Brain pericyte (primary cell): Measurements from ENCODE around the gene DNAJC3.
"Not testable (repeated sequence)": the region's sequence is repeated elsewhere in the genome, so short reads cannot be mapped to it uniquely, and the experiment has no call there.

ENCODE experiments used
- DNase-seq: peaks from one replicate; pipeline ENCODE4 v3.0.0-alpha.2; 2012; ENCODE audit warnings: low read depth, low spot score

Gene DNAJC3

GRCh38 chr13:95714142-95714832, 37.3 kb downstream of the DNAJC3 start:
- no peak for DNase-seq

GRCh38 chr13:95716231-95716630, 39.3 kb downstream of the DNAJC3 start:
- DNase-seq: no peak

GRCh38 chr13:95722241-95722640, 45.3 kb downstream of the DNAJC3 start:
- no peak for DNase-seq

GRCh38 chr13:95723438-95723837, 46.5 kb downstream of the DNAJC3 start:
- no peak for DNase-seq

- no peak for DNase-seq
These were observed 47.3 kb downstream of the DNAJC3 start for GRCh38 chr13:95724252-95724651.

- DNase-seq: no peak
These were observed 49.9 kb downstream of the DNAJC3 start for GRCh38 chr13:95726876-95727275.

- DNase-seq: no peak
These were observed 52.0 kb downstream of the DNAJC3 start for GRCh38 chr13:95728957-95729356.

GRCh38 chr13:95734124-95734523, 57.2 kb downstream of the DNAJC3 start:
- DNase-seq: no peak

GRCh38 chr13:95740071-95740978, 63.4 kb downstream of the DNAJC3 start:
- not testable (repeated sequence) for DNase-seq

- DNase-seq: no peak
These were observed 64.0 kb downstream of the DNAJC3 start for GRCh38 chr13:95740979-95741320.

GRCh38 chr13:95741584-95742563, 64.9 kb downstream of the DNAJC3 start:
- no peak for DNase-seq

- no peak for DNase-seq
These were observed 66.3 kb downstream of the DNAJC3 start for GRCh38 chr13:95743192-95743591.

GRCh38 chr13:95745289-95745688, 68.3 kb downstream of the DNAJC3 start:
- DNase-seq: no peak

GRCh38 chr13:95745752-95746151, 68.8 kb downstream of the DNAJC3 start:
- DNase-seq: no peak

- no peak for DNase-seq
These were observed 72.6 kb downstream of the DNAJC3 start for GRCh38 chr13:95749545-95749944.

- DNase-seq: no peak
These were observed 75.7 kb downstream of the DNAJC3 start for GRCh38 chr13:95752677-95753076.

GRCh38 chr13:95754069-95754468, 77.1 kb downstream of the DNAJC3 start:
- no peak for DNase-seq

- no peak for DNase-seq
These were observed 79.1 kb downstream of the DNAJC3 start for GRCh38 chr13:95756072-95756471.

- not testable (repeated sequence) for DNase-seq
These were observed 85.7 kb downstream of the DNAJC3 start for GRCh38 chr13:95762626-95763025.

GRCh38 chr13:95763601-95764000, 86.7 kb downstream of the DNAJC3 start:
- no peak for DNase-seq

- no peak for DNase-seq
These were observed 95.0 kb downstream of the DNAJC3 start for GRCh38 chr13:95771905-95772304.

GRCh38 chr13:95779522-95779921, 102.6 kb downstream of the DNAJC3 start:
- no peak for DNase-seq
